Liver (tissue), 9 donors: ENCODE measurements around the gene NIM1K. TPM values are rescaled to one million over a fixed set of nuclear protein-coding genes. Genes with fewer than 3 reads are reported as not detected.

Source experiments
- DNase-seq: peaks from one replicate; pipeline ENCODE4 v3.0.0-alpha.2; 2017; ENCODE audit warnings: low spot score
- H3K27ac ChIP-seq, 2 donors: one replicate each; pipeline ENCODE4 v1.7.0; 2013; ENCODE audit warnings: inconsistent platforms in 2 of 2, low read length in 2 of 2, control low read depth in 1 of 2, low read depth in 1 of 2, mild to moderate bottlenecking in 1 of 2
- H3K27me3 ChIP-seq, 4 donors: one replicate each; pipeline versions ENCODE4 v1.6.1 to v1.7.0; 2013; ENCODE audit warnings: low read length in 3 of 4, inconsistent platforms in 1 of 4, mild to moderate bottlenecking in 1 of 4, moderate library complexity in 1 of 4; ENCODE audit not compliant: control insufficient read depth in 4 of 4, insufficient read depth in 4 of 4
- H3K36me3 ChIP-seq, 4 donors: one replicate each; pipeline versions ENCODE4 v1.6.1 to v1.7.0; 2013; ENCODE audit warnings: low read length in 3 of 4, mild to moderate bottlenecking in 3 of 4, low read depth in 1 of 4, moderate library complexity in 1 of 4; ENCODE audit not compliant: control insufficient read depth in 4 of 4, insufficient read depth in 3 of 4
- H3K4me1 ChIP-seq, 4 donors: one replicate each; pipeline versions ENCODE4 v1.6.1 to v1.7.0; 2013; ENCODE audit warnings: low read length in 3 of 4, mild to moderate bottlenecking in 3 of 4, moderate library complexity in 1 of 4; ENCODE audit not compliant: control insufficient read depth in 4 of 4, insufficient read depth in 4 of 4
- H3K4me3 ChIP-seq, 3 donors: one replicate each; pipeline versions ENCODE4 v1.6.1 to v1.7.0; 2013; ENCODE audit warnings: low read length in 3 of 3, control low read depth in 1 of 3, low read depth in 1 of 3, mild to moderate bottlenecking in 1 of 3
- H3K9ac ChIP-seq, 2 donors: one replicate each; pipeline ENCODE4 v1.7.0; 2013; ENCODE audit warnings: low read length in 2 of 2, mild to moderate bottlenecking in 2 of 2, moderate library complexity in 2 of 2, control low read depth in 1 of 2, low read depth in 1 of 2
- H3K9me3 ChIP-seq, 4 donors: one replicate each; pipeline versions ENCODE4 v1.6.1 to v1.7.0; 2013; ENCODE audit warnings: low read length in 3 of 4; ENCODE audit not compliant: control insufficient read depth in 4 of 4
- EGR1 ChIP-seq, 2 donors: IDR thresholded peaks; 2 replicates each; pipeline ENCODE4 v1.6.1; 2016 to 2018; ENCODE audit warnings: antibody characterized with exemption in 2 of 2, low read depth in 2 of 2
- FOXA2 ChIP-seq: IDR thresholded peaks from 2 replicates; pipeline ENCODE4 v1.6.1; 2016; ENCODE audit warnings: antibody characterized with exemption
- HNF4A ChIP-seq, 2 donors: conservative IDR thresholded peaks; 2 replicates each; pipeline ENCODE4 v1.6.1; 2016; ENCODE audit warnings: antibody characterized with exemption in 2 of 2, mild to moderate bottlenecking in 2 of 2
- HNF4G ChIP-seq: IDR thresholded peaks from 2 replicates; pipeline ENCODE4 v1.6.1; 2016; ENCODE audit warnings: antibody characterized with exemption
- JUND ChIP-seq, 2 donors: IDR thresholded peaks; 2 replicates each; pipeline ENCODE4 v1.6.1; 2016; ENCODE audit warnings: antibody characterized with exemption in 2 of 2
- NR2F2 ChIP-seq: IDR thresholded peaks from 2 replicates; pipeline ENCODE4 v1.6.1; 2016; ENCODE audit warnings: antibody characterized with exemption
- RAD21 ChIP-seq, 2 donors: IDR thresholded peaks; 2 replicates each; pipeline ENCODE4 v1.6.1; 2016; ENCODE audit warnings: antibody characterized with exemption in 2 of 2, mild to moderate bottlenecking in 2 of 2
- RXRA ChIP-seq, 2 donors: IDR thresholded peaks; 2 replicates each; pipeline ENCODE4 v1.6.1; 2017 to 2018; ENCODE audit warnings: antibody characterized with exemption in 2 of 2, mild to moderate bottlenecking in 1 of 2
- SP1 ChIP-seq: IDR thresholded peaks from 2 replicates; pipeline ENCODE4 v1.6.1; 2018; ENCODE audit warnings: antibody characterized with exemption, mild to moderate bottlenecking
- TAF1 ChIP-seq: conservative IDR thresholded peaks from 2 replicates; pipeline ENCODE4 v1.6.1; 2016; ENCODE audit warnings: antibody characterized with exemption, mild to moderate bottlenecking
- YY1 ChIP-seq: IDR thresholded peaks from 2 replicates; pipeline ENCODE4 v1.6.1; 2016; ENCODE audit warnings: antibody characterized with exemption, mild to moderate bottlenecking
- WGBS: extraction: QIAGEN DNeasy Blood & Tissue Kit; methylation state at CpG from one replicate; pipeline ENCODE4 v1.1.7; 2013; 5-methylcytosine and 5-hydroxymethylcytosine counted together
- polyA plus RNA-seq, 2 donors: library from polyadenylated mRNA; stranded (reverse) in 1 of 2; unstranded in 1 of 2; fragments of 200-250 nt in 1 of 2; fragments of >200 nt in 1 of 2; fragmentation: Nextera tagmentation in 1 of 2; extraction: Ambion mirVana in 1 of 2; gene quantifications; one replicate each; pipeline versions ENCODE4 v1.2.1 to v1.2.3, GENCODE V29; 2013 to 2015
- total RNA-seq, 2 donors: library from RNA; depleted of rRNA; stranded (reverse); fragments of >200 nt; gene quantifications; one replicate each; pipeline ENCODE4 v1.2.3, GENCODE V29; 2014
- TF ChIP-seq, protein P1 (sequence below): IDR thresholded peaks from 2 replicates; pipeline ENCODE4 v1.6.1; 2016; ENCODE audit warnings: antibody characterized with exemption
- TF ChIP-seq, protein P2 (sequence below): IDR thresholded peaks from 2 replicates; pipeline ENCODE4 v1.6.1; 2016; ENCODE audit warnings: antibody characterized with exemption, mild to moderate bottlenecking
- TF ChIP-seq, protein P3 (sequence below): IDR thresholded peaks from 2 replicates; pipeline ENCODE4 v1.6.1; 2016; ENCODE audit warnings: antibody characterized with exemption
- donor health status: healthy.
- donor health status: healthy.
- donor health status: healthy.
- donor health status: healthy.
- donor health status: healthy.

The NIM1K gene
- total and polyA plus RNA-seq, 4 donors: 0.07 to 0.15 TPM; not detected in 2

DNA sequence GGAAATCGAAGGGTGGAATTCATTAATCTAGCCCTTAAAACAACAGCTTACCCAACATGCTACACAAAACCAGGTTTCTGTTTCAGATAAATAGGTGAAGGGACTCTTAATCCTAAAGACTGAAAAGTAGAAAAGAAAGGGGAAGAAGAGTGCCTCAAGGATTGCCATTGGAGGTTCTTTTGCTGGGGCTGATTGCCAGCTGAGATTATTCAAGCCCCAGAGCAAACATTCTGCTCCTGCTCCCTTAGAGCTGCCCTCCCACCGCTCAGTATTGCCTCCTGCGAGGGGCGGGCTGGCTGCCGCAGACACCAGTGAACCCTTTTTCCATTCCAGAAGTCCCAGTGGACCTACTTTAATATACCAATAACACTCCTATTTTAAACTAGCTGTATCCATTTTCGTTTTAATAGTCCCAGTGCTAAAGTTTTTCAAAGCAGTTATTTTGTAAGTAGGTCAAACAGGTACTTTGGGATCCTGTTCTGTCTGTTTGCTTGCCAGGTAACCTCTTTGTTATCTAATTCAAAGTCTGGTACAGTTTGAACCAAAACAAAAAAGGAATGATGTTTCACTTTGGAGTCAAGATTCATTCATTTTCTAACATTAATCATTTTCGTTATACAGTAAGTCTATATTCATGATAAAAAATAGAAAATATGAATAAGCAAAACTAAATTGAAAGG lies 82.5 kb downstream of the NIM1K start:
- TF ChIP-seq NR2F2: no peak
- TF ChIP-seq, protein P1, sequence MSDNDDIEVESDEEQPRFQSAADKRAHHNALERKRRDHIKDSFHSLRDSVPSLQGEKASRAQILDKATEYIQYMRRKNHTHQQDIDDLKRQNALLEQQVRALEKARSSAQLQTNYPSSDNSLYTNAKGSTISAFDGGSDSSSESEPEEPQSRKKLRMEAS: no peak
- TF ChIP-seq HNF4A (conservative IDR thresholded peaks at IDR 0.05): peak; percentile 55 to 75
- no peak for TF ChIP-seq YY1
- TF ChIP-seq RAD21 (IDR thresholded peaks at IDR 0.05): no peak
- TF ChIP-seq, protein P2, sequence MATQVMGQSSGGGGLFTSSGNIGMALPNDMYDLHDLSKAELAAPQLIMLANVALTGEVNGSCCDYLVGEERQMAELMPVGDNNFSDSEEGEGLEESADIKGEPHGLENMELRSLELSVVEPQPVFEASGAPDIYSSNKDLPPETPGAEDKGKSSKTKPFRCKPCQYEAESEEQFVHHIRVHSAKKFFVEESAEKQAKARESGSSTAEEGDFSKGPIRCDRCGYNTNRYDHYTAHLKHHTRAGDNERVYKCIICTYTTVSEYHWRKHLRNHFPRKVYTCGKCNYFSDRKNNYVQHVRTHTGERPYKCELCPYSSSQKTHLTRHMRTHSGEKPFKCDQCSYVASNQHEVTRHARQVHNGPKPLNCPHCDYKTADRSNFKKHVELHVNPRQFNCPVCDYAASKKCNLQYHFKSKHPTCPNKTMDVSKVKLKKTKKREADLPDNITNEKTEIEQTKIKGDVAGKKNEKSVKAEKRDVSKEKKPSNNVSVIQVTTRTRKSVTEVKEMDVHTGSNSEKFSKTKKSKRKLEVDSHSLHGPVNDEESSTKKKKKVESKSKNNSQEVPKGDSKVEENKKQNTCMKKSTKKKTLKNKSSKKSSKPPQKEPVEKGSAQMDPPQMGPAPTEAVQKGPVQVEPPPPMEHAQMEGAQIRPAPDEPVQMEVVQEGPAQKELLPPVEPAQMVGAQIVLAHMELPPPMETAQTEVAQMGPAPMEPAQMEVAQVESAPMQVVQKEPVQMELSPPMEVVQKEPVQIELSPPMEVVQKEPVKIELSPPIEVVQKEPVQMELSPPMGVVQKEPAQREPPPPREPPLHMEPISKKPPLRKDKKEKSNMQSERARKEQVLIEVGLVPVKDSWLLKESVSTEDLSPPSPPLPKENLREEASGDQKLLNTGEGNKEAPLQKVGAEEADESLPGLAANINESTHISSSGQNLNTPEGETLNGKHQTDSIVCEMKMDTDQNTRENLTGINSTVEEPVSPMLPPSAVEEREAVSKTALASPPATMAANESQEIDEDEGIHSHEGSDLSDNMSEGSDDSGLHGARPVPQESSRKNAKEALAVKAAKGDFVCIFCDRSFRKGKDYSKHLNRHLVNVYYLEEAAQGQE: no peak
- peak; percentile 51 for TF ChIP-seq SP1
- no peak for TF ChIP-seq EGR1 (IDR thresholded peaks at IDR 0.05; ENCODE audit: low read depth in 2 of 2)
- TF ChIP-seq RXRA (IDR thresholded peaks at IDR 0.05): peak; percentile 47 to 53
- no peak for TF ChIP-seq JUND (IDR thresholded peaks at IDR 0.05)
- TF ChIP-seq TAF1: no peak
- no peak for TF ChIP-seq FOXA2
- TF ChIP-seq, protein P3, sequence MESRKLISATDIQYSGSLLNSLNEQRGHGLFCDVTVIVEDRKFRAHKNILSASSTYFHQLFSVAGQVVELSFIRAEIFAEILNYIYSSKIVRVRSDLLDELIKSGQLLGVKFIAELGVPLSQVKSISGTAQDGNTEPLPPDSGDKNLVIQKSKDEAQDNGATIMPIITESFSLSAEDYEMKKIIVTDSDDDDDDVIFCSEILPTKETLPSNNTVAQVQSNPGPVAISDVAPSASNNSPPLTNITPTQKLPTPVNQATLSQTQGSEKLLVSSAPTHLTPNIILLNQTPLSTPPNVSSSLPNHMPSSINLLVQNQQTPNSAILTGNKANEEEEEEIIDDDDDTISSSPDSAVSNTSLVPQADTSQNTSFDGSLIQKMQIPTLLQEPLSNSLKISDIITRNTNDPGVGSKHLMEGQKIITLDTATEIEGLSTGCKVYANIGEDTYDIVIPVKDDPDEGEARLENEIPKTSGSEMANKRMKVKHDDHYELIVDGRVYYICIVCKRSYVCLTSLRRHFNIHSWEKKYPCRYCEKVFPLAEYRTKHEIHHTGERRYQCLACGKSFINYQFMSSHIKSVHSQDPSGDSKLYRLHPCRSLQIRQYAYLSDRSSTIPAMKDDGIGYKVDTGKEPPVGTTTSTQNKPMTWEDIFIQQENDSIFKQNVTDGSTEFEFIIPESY: no peak
- TF ChIP-seq HNF4G: no peak
- Histone ChIP-seq H3K27ac (peak overlapping the region; percentile 49 to 61), H3K4me1 (peaks cover 2 to 15% (median 5%) of the 10 kb centered on the region in 4 donors), H3K4me3 (peak overlapping the region in 2 of 3 donors; percentile 6 to 29), H3K9me3 (no peaks in the 10 kb centered on the region), H3K27me3 (no peaks in the 10 kb centered on the region), H3K9ac (no peak overlapping the region), H3K36me3 (no peaks in the 10 kb centered on the region)
- WGBS: 30% methylated on average over 7 of the region's 7 CpGs
- no peak for DNase-seq

DNA sequence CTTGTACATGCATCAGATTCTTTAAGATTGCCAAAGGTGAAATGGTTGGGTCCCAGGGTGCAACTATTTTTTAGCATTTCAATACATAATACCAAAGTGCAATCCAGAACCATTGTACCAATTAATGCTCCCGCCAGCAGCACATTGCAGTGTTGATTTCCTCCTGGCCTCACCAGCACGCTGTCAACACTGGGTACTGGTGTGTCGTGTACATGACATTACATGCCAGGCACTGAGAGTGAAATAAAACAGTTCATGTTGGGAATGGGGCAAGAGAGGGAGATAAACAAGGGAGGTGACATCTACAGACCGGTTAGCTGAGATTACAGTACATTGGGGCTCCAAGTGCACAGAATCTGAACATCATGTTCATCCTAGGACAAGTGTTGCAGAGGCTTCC lies 83.4 kb downstream of the NIM1K start:
- H3K4me1 ChIP-seq: peaks cover 2 to 15% (median 5%) of the 10 kb centered on the region in 4 donors
- no peaks in the 10 kb centered on the region for H3K9me3 ChIP-seq
- DNase-seq: no peak
- H3K4me3 ChIP-seq: no peak overlapping the region
- no peaks in the 10 kb centered on the region for H3K27me3 ChIP-seq
- no peak for TF ChIP-seq JUND (IDR thresholded peaks at IDR 0.05)
- no peak overlapping the region for H3K9ac ChIP-seq
- H3K27ac ChIP-seq: no peak overlapping the region
- no peaks in the 10 kb centered on the region for H3K36me3 ChIP-seq
- WGBS: 53% methylated on average over 4 of the region's 4 CpGs
